SK-N-SH (cell line): ENCODE results near the gene CAPZA2.

Experiments
- EP300 ChIP-seq, 2 experiments: IDR thresholded peaks; 2 replicates each; pipeline versions ENCODE4 v1.4.0 to v1.6.1; 2012; ENCODE audit warnings: borderline replicate concordance in 1 of 2, low read depth in 1 of 2, low read length in 1 of 2
- MEF2A ChIP-seq: IDR thresholded peaks from 2 replicates; pipeline ENCODE4 v1.4.0; 2012; ENCODE audit warnings: low read depth, borderline replicate concordance
- RCOR1 ChIP-seq: fragments of 150-350 bp; IDR thresholded peaks from 2 replicates; pipeline ENCODE4 v1.6.1; 2017; ENCODE audit warnings: antibody characterized with exemption, low read length
- SIN3A ChIP-seq: IDR thresholded peaks from 2 replicates; pipeline ENCODE4 v1.6.1; 2012; ENCODE audit warnings: low read depth, mild to moderate bottlenecking, low read length, moderate library complexity, borderline replicate concordance
- TAF1 ChIP-seq: IDR thresholded peaks from 2 replicates; pipeline ENCODE4 v1.6.1; 2012; ENCODE audit warnings: low read depth, mild to moderate bottlenecking, low read length, moderate library complexity, borderline replicate concordance
- TF ChIP-seq, protein P1 (sequence below): IDR thresholded peaks from 2 replicates; pipeline ENCODE4 v1.6.1; 2012; ENCODE audit warnings: mild to moderate bottlenecking, low read depth, low read length, moderate library complexity
- TF ChIP-seq, protein P2 (sequence below): fragments of 200-600 bp; sonication (generic); IDR thresholded peaks from 2 replicates; pipeline ENCODE4 v1.6.1; 2017; ENCODE audit warnings: antibody characterized with exemption, mild to moderate bottlenecking, moderate library complexity
- TF ChIP-seq, protein P3 (sequence below): IDR thresholded peaks from 2 replicates; pipeline ENCODE4 v1.4.0; 2012; ENCODE audit warnings: low read depth

DNA sequence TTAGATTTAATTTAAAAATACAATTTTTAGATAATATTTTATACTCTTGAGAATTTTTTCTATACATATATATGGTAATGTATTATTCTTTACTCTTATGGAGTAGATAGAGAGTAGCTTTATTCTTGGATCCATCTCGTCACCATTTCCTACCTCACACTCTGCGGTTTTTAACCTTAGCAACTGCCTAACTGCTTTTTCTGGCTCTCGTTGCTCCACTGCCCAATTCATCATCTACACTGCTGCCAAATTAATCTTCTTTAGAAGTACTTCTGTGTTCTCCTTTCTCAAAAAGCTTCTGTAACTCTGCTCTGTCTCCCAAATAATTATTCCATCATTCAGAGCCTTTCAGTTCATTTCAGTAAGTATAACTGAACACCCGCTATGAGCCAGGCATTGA, 35.3 kb downstream of the CAPZA2 start:
- TF ChIP-seq, protein P1, sequence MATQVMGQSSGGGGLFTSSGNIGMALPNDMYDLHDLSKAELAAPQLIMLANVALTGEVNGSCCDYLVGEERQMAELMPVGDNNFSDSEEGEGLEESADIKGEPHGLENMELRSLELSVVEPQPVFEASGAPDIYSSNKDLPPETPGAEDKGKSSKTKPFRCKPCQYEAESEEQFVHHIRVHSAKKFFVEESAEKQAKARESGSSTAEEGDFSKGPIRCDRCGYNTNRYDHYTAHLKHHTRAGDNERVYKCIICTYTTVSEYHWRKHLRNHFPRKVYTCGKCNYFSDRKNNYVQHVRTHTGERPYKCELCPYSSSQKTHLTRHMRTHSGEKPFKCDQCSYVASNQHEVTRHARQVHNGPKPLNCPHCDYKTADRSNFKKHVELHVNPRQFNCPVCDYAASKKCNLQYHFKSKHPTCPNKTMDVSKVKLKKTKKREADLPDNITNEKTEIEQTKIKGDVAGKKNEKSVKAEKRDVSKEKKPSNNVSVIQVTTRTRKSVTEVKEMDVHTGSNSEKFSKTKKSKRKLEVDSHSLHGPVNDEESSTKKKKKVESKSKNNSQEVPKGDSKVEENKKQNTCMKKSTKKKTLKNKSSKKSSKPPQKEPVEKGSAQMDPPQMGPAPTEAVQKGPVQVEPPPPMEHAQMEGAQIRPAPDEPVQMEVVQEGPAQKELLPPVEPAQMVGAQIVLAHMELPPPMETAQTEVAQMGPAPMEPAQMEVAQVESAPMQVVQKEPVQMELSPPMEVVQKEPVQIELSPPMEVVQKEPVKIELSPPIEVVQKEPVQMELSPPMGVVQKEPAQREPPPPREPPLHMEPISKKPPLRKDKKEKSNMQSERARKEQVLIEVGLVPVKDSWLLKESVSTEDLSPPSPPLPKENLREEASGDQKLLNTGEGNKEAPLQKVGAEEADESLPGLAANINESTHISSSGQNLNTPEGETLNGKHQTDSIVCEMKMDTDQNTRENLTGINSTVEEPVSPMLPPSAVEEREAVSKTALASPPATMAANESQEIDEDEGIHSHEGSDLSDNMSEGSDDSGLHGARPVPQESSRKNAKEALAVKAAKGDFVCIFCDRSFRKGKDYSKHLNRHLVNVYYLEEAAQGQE: no peak
- no peak for TF ChIP-seq SIN3A
- TF ChIP-seq, protein P2, sequence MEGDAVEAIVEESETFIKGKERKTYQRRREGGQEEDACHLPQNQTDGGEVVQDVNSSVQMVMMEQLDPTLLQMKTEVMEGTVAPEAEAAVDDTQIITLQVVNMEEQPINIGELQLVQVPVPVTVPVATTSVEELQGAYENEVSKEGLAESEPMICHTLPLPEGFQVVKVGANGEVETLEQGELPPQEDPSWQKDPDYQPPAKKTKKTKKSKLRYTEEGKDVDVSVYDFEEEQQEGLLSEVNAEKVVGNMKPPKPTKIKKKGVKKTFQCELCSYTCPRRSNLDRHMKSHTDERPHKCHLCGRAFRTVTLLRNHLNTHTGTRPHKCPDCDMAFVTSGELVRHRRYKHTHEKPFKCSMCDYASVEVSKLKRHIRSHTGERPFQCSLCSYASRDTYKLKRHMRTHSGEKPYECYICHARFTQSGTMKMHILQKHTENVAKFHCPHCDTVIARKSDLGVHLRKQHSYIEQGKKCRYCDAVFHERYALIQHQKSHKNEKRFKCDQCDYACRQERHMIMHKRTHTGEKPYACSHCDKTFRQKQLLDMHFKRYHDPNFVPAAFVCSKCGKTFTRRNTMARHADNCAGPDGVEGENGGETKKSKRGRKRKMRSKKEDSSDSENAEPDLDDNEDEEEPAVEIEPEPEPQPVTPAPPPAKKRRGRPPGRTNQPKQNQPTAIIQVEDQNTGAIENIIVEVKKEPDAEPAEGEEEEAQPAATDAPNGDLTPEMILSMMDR: no peak
- TF ChIP-seq MEF2A: no peak
- no peak for TF ChIP-seq TAF1
- TF ChIP-seq, protein P3, sequence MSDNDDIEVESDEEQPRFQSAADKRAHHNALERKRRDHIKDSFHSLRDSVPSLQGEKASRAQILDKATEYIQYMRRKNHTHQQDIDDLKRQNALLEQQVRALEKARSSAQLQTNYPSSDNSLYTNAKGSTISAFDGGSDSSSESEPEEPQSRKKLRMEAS: no peak
- no peak for TF ChIP-seq RCOR1
- TF ChIP-seq EP300 (IDR thresholded peaks at IDR 0.05; ENCODE audit: borderline replicate concordance in 1 of 2, low read depth in 1 of 2, low read length in 1 of 2): no peak
